ENCODE data around the gene NR5A2. TPM values are rescaled to one million over a fixed set of nuclear protein-coding genes. Genes with fewer than 3 reads are reported as not detected.

NR5A2 gene
- total RNA-seq, 1 donor from 2014 or later, result not detected

DNA sequence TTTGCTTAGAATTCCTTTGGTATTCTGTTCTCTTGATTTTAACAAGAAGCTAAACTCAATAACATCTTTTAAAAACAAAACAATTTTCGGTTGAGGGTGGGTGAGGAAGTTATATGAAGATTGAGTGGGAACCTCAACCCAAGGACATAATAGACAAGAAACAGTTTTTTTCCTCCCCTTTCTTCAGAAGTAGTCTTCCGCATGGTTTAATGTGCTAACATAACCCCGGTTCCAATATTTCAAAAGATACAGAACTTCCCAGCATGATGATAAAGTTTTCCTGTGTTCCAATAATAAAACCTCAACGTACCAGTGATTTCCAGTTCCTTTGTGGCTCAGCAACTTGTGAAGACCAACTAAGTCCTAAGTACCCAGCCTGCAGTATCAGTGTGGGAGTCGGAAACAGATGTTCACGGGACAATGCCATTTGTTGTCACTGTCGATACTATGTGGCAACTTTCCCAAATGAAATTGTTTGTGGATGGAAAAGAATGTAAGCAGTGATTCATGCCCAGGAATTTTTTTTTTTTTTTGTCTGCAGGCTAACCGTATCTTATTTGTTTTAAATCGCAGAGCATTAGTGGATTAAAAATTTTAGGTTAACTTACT, 48.5 kb downstream of the NR5A2 start:
- no peak overlapping the region for H3K4me3 ChIP-seq (ENCODE audit: low read depth, low read length)
- peaks cover 3% of the 10 kb centered on the region for H3K27me3 ChIP-seq (ENCODE audit: control insufficient read depth, insufficient read depth, low read length)
- TF ChIP-seq, protein P1, sequence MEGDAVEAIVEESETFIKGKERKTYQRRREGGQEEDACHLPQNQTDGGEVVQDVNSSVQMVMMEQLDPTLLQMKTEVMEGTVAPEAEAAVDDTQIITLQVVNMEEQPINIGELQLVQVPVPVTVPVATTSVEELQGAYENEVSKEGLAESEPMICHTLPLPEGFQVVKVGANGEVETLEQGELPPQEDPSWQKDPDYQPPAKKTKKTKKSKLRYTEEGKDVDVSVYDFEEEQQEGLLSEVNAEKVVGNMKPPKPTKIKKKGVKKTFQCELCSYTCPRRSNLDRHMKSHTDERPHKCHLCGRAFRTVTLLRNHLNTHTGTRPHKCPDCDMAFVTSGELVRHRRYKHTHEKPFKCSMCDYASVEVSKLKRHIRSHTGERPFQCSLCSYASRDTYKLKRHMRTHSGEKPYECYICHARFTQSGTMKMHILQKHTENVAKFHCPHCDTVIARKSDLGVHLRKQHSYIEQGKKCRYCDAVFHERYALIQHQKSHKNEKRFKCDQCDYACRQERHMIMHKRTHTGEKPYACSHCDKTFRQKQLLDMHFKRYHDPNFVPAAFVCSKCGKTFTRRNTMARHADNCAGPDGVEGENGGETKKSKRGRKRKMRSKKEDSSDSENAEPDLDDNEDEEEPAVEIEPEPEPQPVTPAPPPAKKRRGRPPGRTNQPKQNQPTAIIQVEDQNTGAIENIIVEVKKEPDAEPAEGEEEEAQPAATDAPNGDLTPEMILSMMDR (IDR thresholded peaks at IDR 0.05; ENCODE audit: insufficient read depth, low read length, severe bottlenecking), result no peak
- H3K36me3 ChIP-seq (ENCODE audit: control insufficient read depth, insufficient read depth, low read length), result no peaks in the 10 kb centered on the region
- FAIRE-seq (no peak), DNase-seq (ENCODE audit: low read depth) (peak; percentile 76)

DNA sequence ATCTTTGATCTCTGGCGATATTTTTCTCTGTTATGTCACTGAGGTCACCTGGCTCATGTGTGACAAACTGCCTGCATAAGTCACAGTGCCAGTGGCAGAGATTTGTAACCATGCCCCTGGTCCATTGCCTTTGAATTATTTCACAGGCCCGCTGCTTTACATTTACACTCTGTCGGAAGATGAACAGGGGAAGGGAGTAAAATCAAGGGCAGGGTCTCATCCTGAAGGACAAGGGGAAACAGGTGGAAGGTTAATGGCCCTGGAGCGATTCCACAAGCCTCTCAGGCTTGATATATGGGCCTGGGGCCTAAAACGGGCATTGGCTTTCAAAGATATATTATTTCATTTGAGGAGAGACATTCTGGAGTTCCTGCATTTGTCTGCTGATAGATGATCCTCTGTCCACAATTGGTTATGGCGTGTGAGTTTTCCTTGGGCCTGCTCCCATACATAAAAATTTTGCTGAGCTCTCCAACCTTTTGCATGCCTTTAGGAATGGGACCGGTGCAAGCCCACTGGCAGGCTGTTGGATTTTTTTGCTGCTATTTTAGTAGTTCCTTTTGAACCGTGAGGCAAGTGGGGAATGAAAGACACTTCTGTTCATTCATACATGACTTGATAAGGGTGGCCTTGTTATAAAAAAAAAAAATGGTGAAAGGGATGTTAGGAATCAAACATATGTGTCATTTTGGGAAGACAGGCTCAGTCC, 51.9 kb downstream of the NR5A2 start:
- FAIRE-seq (no peak), DNase-seq (ENCODE audit: low read depth) (no peak)
- Histone ChIP-seq H3K27me3 (ENCODE audit: control insufficient read depth, insufficient read depth, low read length) (peaks cover 3% of the 10 kb centered on the region), H3K36me3 (ENCODE audit: control insufficient read depth, insufficient read depth, low read length) (no peaks in the 10 kb centered on the region), H3K4me3 (ENCODE audit: low read depth, low read length) (no peak overlapping the region)
- TF ChIP-seq, protein P1 (IDR thresholded peaks at IDR 0.05; ENCODE audit: insufficient read depth, low read length, severe bottlenecking), result no peak

DNA sequence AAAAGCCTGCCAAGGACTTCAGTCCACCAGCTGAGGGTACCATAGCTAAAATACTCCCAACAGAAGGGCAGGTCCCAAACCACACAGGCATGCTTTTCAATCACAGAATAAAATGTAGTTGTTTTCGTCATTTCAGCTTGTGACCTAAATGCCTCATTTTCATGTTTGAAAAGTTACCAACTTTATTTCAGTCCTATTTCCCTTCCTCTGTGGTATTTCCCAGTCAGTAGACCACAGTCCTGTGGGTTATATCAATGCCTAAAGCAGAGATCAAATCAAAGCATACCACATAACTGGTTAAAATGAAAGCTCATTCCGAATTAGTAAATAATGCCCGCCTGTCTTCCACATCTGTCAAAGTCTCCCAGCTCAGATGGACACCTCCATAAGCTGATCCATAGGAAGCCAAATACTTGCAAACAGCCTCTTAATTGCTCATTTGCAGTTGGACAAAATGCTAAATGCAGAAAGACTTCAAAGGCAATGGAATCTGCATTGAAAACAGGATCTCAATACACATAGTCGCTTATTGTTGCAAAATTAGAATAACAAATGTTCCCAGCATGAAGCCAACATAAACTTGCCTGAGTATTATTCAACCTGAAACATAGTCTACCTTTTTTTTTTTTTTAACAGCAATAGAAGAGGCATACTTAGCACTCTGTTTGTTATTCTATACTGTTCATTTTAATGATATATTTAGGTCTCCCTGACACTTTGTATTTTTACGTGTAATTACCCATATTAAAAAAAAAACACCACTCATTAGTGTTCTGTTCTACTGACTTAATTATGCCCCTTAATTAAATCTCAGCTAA, 53.9 kb downstream of the NR5A2 start:
- TF ChIP-seq, protein P1 (IDR thresholded peaks at IDR 0.05; ENCODE audit: insufficient read depth, low read length, severe bottlenecking), result no peak
- Histone ChIP-seq H3K27me3 (ENCODE audit: control insufficient read depth, insufficient read depth, low read length) (no peaks in the 10 kb centered on the region), H3K36me3 (ENCODE audit: control insufficient read depth, insufficient read depth, low read length) (no peaks in the 10 kb centered on the region), H3K4me3 (ENCODE audit: low read depth, low read length) (no peak overlapping the region)
- FAIRE-seq (no peak), DNase-seq (ENCODE audit: low read depth) (no peak)

DNA sequence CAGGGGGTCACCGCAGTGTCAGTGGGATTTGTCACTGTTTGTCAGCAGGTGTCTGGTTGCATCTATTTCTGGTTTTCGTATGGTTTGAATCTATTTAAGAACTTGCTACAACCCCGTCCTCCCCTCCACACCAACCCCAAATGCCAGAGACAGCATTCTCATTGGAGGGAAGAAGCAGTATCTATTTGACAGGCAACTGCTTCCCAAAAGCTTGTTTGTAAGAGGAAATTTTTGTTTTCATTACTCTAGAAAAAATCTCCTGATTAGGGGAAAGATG, 54.4 kb downstream of the NR5A2 start:
- DNase-seq (ENCODE audit: low read depth) (no peak), FAIRE-seq (no peak)
- Histone ChIP-seq H3K36me3 (ENCODE audit: control insufficient read depth, insufficient read depth, low read length) (no peaks in the 10 kb centered on the region), H3K4me3 (ENCODE audit: low read depth, low read length) (no peak overlapping the region), H3K27me3 (ENCODE audit: control insufficient read depth, insufficient read depth, low read length) (no peaks in the 10 kb centered on the region)
- TF ChIP-seq, protein P1 (IDR thresholded peaks at IDR 0.05; ENCODE audit: insufficient read depth, low read length, severe bottlenecking), result no peak

DNA sequence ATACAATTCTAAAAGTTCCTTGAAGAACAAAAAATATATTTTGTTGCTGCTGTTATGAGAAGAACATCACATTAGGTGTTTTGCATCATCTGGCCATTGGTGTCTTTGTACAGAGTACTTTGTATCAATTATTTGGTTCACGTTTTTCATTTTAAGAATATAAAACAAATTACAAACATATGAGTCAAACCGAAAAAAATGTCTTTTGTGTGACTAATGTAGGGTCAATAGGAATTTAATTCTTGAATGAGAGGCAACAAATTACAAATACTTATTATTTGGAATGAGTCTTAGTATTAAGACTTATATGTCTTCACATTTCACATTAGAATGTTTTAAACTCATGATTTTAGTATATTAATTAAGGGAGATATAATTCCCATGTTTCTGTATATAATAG, 54.8 kb downstream of the NR5A2 start:
- Histone ChIP-seq H3K36me3 (ENCODE audit: control insufficient read depth, insufficient read depth, low read length) (no peaks in the 10 kb centered on the region), H3K4me3 (ENCODE audit: low read depth, low read length) (no peak overlapping the region), H3K27me3 (ENCODE audit: control insufficient read depth, insufficient read depth, low read length) (no peaks in the 10 kb centered on the region)
- TF ChIP-seq, protein P1 (IDR thresholded peaks at IDR 0.05; ENCODE audit: insufficient read depth, low read length, severe bottlenecking), result no peak
- DNase-seq (ENCODE audit: low read depth) (no peak), FAIRE-seq (no peak)
